Measurements from ENCODE around the gene MAST4. TPM values are rescaled to one million over a fixed set of nuclear protein-coding genes. Genes with fewer than 3 reads are reported as not detected.
"Not testable (repeated sequence)": the region's sequence is repeated elsewhere in the genome, so short reads cannot be mapped to it uniquely, and the experiment has no call there.

Gene MAST4
- total RNA-seq, 1 donor from 2014 or later: 112 TPM

- Mint-ChIP-seq H3K4me1 (ENCODE audit: unreplicated experiment) (peaks cover 3% of the 10 kb centered on the region), H3K36me3 (ENCODE audit: low read depth, unreplicated experiment) (peaks cover 54% of the 10 kb centered on the region), H3K9me3 (ENCODE audit: unreplicated experiment) (no peaks in the 10 kb centered on the region), H3K27me3 (ENCODE audit: unreplicated experiment) (no peaks in the 10 kb centered on the region), H3K4me3 (ENCODE audit: unreplicated experiment) (no peak overlapping the region), H3K27ac (ENCODE audit: unreplicated experiment) (no peak overlapping the region)
- TF ChIP-seq CTCF (IDR thresholded peaks at IDR 0.05; ENCODE audit: unreplicated experiment): no peak
- no peak for DNase-seq (ENCODE audit: low spot score)
Measured at GRCh38 chr5:67123819-67124218, 527.6 kb downstream of the MAST4 start.

- Mint-ChIP-seq H3K27me3 (ENCODE audit: unreplicated experiment) (no peaks in the 10 kb centered on the region), H3K36me3 (ENCODE audit: low read depth, unreplicated experiment) (peaks cover 48% of the 10 kb centered on the region), H3K27ac (ENCODE audit: unreplicated experiment) (no peak overlapping the region), H3K4me1 (ENCODE audit: unreplicated experiment) (peaks cover 3% of the 10 kb centered on the region), H3K4me3 (ENCODE audit: unreplicated experiment) (no peak overlapping the region), H3K9me3 (ENCODE audit: unreplicated experiment) (no peaks in the 10 kb centered on the region)
- no peak for DNase-seq (ENCODE audit: low spot score)
- TF ChIP-seq CTCF (IDR thresholded peaks at IDR 0.05; ENCODE audit: unreplicated experiment): no peak
Measured at GRCh38 chr5:67124556-67124955, 528.4 kb downstream of the MAST4 start.

GRCh38 chr5:67127347-67127895, 531.2 kb downstream of the MAST4 start:
- H3K27me3 Mint-ChIP-seq (ENCODE audit: unreplicated experiment); H3K9me3 Mint-ChIP-seq (ENCODE audit: unreplicated experiment); H3K4me1 Mint-ChIP-seq (ENCODE audit: unreplicated experiment); DNase-seq (ENCODE audit: low spot score); H3K27ac Mint-ChIP-seq (ENCODE audit: unreplicated experiment): not testable (repeated sequence)
- Mint-ChIP-seq H3K4me3 (ENCODE audit: unreplicated experiment) (peak overlapping the region; percentile 58), H3K36me3 (ENCODE audit: low read depth, unreplicated experiment) (peaks cover 50% of the 10 kb centered on the region)

- no peak for TF ChIP-seq CTCF (IDR thresholded peaks at IDR 0.05; ENCODE audit: unreplicated experiment)
- no peaks in the 10 kb centered on the region for H3K9me3 Mint-ChIP-seq (ENCODE audit: unreplicated experiment)
- H3K36me3 Mint-ChIP-seq (ENCODE audit: low read depth, unreplicated experiment): peaks cover 43% of the 10 kb centered on the region
- H3K4me3 Mint-ChIP-seq (ENCODE audit: unreplicated experiment): no peak overlapping the region
- H3K4me1 Mint-ChIP-seq (ENCODE audit: unreplicated experiment): peaks cover 3% of the 10 kb centered on the region
- H3K27me3 Mint-ChIP-seq (ENCODE audit: unreplicated experiment): no peaks in the 10 kb centered on the region
- H3K27ac Mint-ChIP-seq (ENCODE audit: unreplicated experiment): no peak overlapping the region
- DNase-seq (ENCODE audit: low spot score): no peak
Measured at GRCh38 chr5:67129768-67130167, 533.6 kb downstream of the MAST4 start.

GRCh38 chr5:67133217-67133616, 537.0 kb downstream of the MAST4 start:
- TF ChIP-seq CTCF (IDR thresholded peaks at IDR 0.05; ENCODE audit: unreplicated experiment): no peak
- Mint-ChIP-seq H3K4me3 (ENCODE audit: unreplicated experiment) (no peak overlapping the region), H3K9me3 (ENCODE audit: unreplicated experiment) (no peaks in the 10 kb centered on the region), H3K27me3 (ENCODE audit: unreplicated experiment) (peaks cover 3% of the 10 kb centered on the region), H3K36me3 (ENCODE audit: low read depth, unreplicated experiment) (peaks cover 23% of the 10 kb centered on the region), H3K4me1 (ENCODE audit: unreplicated experiment) (no peaks in the 10 kb centered on the region), H3K27ac (ENCODE audit: unreplicated experiment) (no peak overlapping the region)
- no peak for DNase-seq (ENCODE audit: low spot score)

All from endothelial cell (in vitro differentiated cells).